GM18951 (cell line): ENCODE results near the gene RACK1.

Source experiments
- POLR2A ChIP-seq: IDR thresholded peaks from 4 replicates; pipeline ENCODE4 v1.6.1; 2011; ENCODE audit warnings: mild to moderate bottlenecking; ENCODE audit not compliant: insufficient read length, insufficient read depth; ENCODE audit errors: extremely low read depth
- in situ Hi-C: fragments of 300-500 bp; cut with MboI; formaldehyde crosslinking; loops from one replicate; pipeline ENCODE4 v1.12.0; 2022; ENCODE audit warnings: low sequenced_read_pairs, mixed read lengths, inconsistent platforms; ENCODE audit not compliant: unreplicated experiment

Gene RACK1

GRCh38 chr5:181186986-181187499, 56.7 kb downstream of the RACK1 start:
- no peak for TF ChIP-seq POLR2A
- in situ Hi-C loops: no loop called here
